Omental fat pad (tissue), 4 donors: ENCODE data around the gene CACNA2D3. TPM values are rescaled to one million over a fixed set of nuclear protein-coding genes. Genes with fewer than 3 reads are reported as not detected.

ENCODE experiments used
- ATAC-seq: fragments of 150-250 bp; one replicate; pipeline ENCODE4 v1.9.1; 2016; ENCODE audit warnings: mild to moderate bottlenecking, moderate library complexity; ENCODE audit not compliant: low FRiP score
- DNase-seq: peaks from one replicate; pipeline ENCODE4 v3.0.0-alpha.2; 2019; ENCODE audit warnings: low spot score
- CTCF ChIP-seq, 3 donors: fragments of 450-650 bp; IDR thresholded peaks; one replicate each; pipeline ENCODE4 v1.5.1; 2016 to 2017; ENCODE audit warnings: antibody characterized with exemption in 3 of 3, mild to moderate bottlenecking in 3 of 3, moderate library complexity in 2 of 3
- total RNA-seq, 4 donors: library from RNA; depleted of rRNA; stranded (reverse); fragments of >200 nt; gene quantifications; one replicate each; pipeline ENCODE4 v1.1.0, GENCODE V29; 2016

CACNA2D3 gene
- total RNA-seq, 4 donors from 2014 or later = 2.6 to 6.1 (median 4.5) TPM

DNA sequence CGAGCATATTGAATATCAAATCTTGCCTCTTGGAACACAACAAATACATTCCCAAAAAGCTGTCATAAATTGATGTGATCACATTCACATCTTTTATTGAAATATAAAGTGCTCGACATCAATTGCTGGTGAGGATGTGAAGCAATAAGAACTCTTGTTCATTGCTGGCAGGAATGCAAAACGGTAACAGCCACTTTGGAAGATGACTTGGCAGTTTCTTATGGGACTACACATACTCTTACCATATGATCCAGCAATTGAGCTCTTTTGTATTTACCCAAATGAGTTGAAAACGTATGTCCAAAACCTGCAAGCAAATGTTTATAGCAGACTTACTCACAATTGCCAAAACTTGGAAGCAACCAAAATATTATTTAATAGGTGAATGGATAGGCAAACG is 234.9 kb downstream of the CACNA2D3 start:
- DNase-seq (no peak), ATAC-seq (no peak)
- TF ChIP-seq CTCF (IDR thresholded peaks at IDR 0.05) = no peak

GRCh38 chr3:54358316-54358715 is 236.0 kb downstream of the CACNA2D3 start:
- no peak for DNase-seq
- no peak for ATAC-seq
- no peak for TF ChIP-seq CTCF (IDR thresholded peaks at IDR 0.05)

GRCh38 chr3:54358969-54359694 is 236.8 kb downstream of the CACNA2D3 start:
- ATAC-seq (no peak), DNase-seq (no peak)
- TF ChIP-seq CTCF (IDR thresholded peaks at IDR 0.05) = no peak

DNA sequence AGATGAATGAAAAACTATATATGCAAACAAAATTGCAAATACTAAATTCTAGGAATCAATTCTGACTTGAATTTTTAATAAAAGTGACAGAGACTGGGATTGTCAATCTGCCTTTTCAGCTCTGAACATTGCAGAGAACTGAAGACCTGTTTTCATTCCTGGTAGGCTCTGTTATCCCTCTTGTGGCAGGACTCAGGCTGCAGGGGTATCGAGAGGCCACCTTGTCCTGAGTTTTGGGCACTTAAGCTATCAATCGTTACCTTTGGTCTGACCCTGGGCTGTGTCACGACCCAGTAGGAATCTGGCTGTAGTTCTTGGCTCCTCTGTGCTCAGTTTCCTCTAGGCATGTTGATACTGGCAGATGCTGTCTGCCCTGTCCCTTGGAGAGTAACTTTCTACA is 238.0 kb downstream of the CACNA2D3 start:
- no peak for TF ChIP-seq CTCF (IDR thresholded peaks at IDR 0.05)
- ATAC-seq (no peak), DNase-seq (no peak)

DNA sequence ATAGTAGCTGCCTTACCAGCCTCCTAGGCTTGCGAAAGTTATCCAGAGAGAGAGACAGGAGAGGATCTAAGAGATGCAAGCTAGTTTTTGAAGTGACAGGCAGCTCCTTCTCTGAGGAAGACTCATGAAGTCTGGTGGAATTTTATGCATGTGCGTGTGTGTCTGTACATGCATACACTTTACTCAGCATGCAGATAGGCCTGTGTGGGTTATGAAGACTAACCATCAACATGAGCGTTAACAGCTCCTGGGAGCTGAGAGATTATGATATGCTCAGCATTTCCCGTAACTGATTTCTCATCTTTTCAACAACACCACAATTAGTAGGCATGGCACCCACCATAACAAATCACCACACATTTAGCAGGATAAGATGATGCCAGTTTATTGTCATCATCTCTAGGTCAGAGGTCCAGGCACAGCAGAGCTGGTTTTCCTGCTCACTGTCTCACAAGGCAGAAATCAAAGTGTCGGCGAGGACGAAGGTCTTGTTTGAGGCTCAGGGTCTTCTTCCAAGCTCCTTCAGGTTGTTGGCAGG is 239.5 kb downstream of the CACNA2D3 start:
- no peak for DNase-seq
- ATAC-seq = no peak
- TF ChIP-seq CTCF (IDR thresholded peaks at IDR 0.05) = no peak

- DNase-seq (no peak), ATAC-seq (no peak)
- no peak for TF ChIP-seq CTCF (IDR thresholded peaks at IDR 0.05)
These were observed 243.8 kb downstream of the CACNA2D3 start for GRCh38 chr3:54366007-54366750.
